HepG2 (cell line): ENCODE data around the gene NPHP4. TPM values are rescaled to one million over a fixed set of nuclear protein-coding genes. Genes with fewer than 3 reads are reported as not detected.

ENCODE experiments used
- ATAC-seq: fragments of 200-7000 bp; cut with Tn5 transposase; 3 replicates; pipeline ENCODE4 v1.9.1; 2020; ENCODE audit warnings: mild to moderate bottlenecking, moderate library complexity
- BruUV-seq: library from RNA; stranded (reverse); fragments of 400-500 nt; replicated peaks from 2 replicates; lab custom pipeline; 2021; lab: Mats Ljungman, UMichigan
- CTCF ChIA-PET: fragments of 300-600 bp; formaldehyde crosslinking; extraction: SDS; loops from one replicate; lab custom pipeline; 2021; ENCODE audit warnings: low total read pairs, inconsistent platforms, low intra/inter-chr PET ratio; lab: Yijun Ruan, JAX
- POLR2A ChIA-PET: fragments of 350-600 bp; sonication (Branson Sonifier 250); formaldehyde crosslinking; loops from one replicate; lab custom pipeline; 2020; ENCODE audit warnings: antibody characterized with exemption, inconsistent platforms; lab: Yijun Ruan, JAX
- DNase-seq: peaks from one replicate; pipeline ENCODE4 v3.0.0-alpha.2; 2015; ENCODE audit warnings: low spot score
- FAIRE-seq: peaks from 3 replicates; lab custom pipeline; 2011; peaks lifted over from hg19 to GRCh38; lab: Jason Lieb, UNC
- H2AFZ ChIP-seq: one replicate; pipeline ENCODE4 v1.6.1; 2011; ENCODE audit warnings: low read length, inconsistent platforms
- H3K27ac ChIP-seq: fragments of 300-600 bp; 3 replicates; pipeline ENCODE4 v1.8.0; 2011; ENCODE audit warnings: mixed run types, mild to moderate bottlenecking, mixed read lengths, low read length, inconsistent platforms; ENCODE audit not compliant: insufficient read depth; ENCODE audit errors: extremely low read length
- H3K27me3 ChIP-seq, 2 experiments: fragments of 200-600 bp in 1 of 2; 2 replicates in 1 of 2; 3 replicates in 1 of 2; pipeline versions ENCODE4 v1.6.0 to v1.8.0; 2011; ENCODE audit warnings: low read length in 2 of 2, mild to moderate bottlenecking in 2 of 2, moderate library complexity in 2 of 2, inconsistent platforms in 1 of 2; ENCODE audit not compliant: insufficient read depth in 2 of 2, control insufficient read depth in 1 of 2
- H3K36me3 ChIP-seq, 2 experiments: fragments of 200-600 bp in 1 of 2; replicated peaks in 1 of 2; 2 replicates in 1 of 2; 3 replicates in 1 of 2; pipeline versions ENCODE4 v1.5.1 to v1.8.0; 2011; ENCODE audit warnings: low read length in 2 of 2, inconsistent platforms in 1 of 2; ENCODE audit not compliant: insufficient read depth in 2 of 2, control insufficient read depth in 1 of 2
- H3K4me1 ChIP-seq: 2 replicates; pipeline ENCODE4 v1.5.1; 2012; ENCODE audit warnings: low read length, inconsistent platforms; ENCODE audit not compliant: insufficient read depth
- H3K4me2 ChIP-seq: 2 replicates; pipeline ENCODE4 v1.6.0; 2011; ENCODE audit warnings: low read depth, low read length, inconsistent platforms
- H3K4me3 ChIP-seq, 3 experiments: fragments of 200-600 bp in 1 of 3; sonication (generic), shearing (Covaris generic) in 1 of 3; replicated peaks in 1 of 3; 2 replicates each; pipeline ENCODE4 v1.5.1; 2011 to 2016; ENCODE audit warnings: low read length in 3 of 3, inconsistent platforms in 2 of 3, low read depth in 2 of 3, mild to moderate bottlenecking in 2 of 3, control low read depth in 1 of 3, mixed read lengths in 1 of 3; ENCODE audit not compliant: insufficient read depth in 1 of 3
- H3K79me2 ChIP-seq: one replicate; pipeline ENCODE4 v1.6.1; 2011; ENCODE audit warnings: low read length, inconsistent platforms; ENCODE audit not compliant: insufficient read depth
- H3K9ac ChIP-seq: 2 replicates; pipeline ENCODE4 v1.6.0; 2011; ENCODE audit warnings: mild to moderate bottlenecking, low read depth, low read length, inconsistent platforms; ENCODE audit not compliant: insufficient read depth
- H3K9me3 ChIP-seq: 2 replicates; pipeline ENCODE4 v1.5.1; 2012; ENCODE audit warnings: mild to moderate bottlenecking, low read length
- H4K20me1 ChIP-seq: 2 replicates; pipeline ENCODE4 v1.6.0; 2011; ENCODE audit warnings: inconsistent platforms, mild to moderate bottlenecking, low read length, moderate library complexity; ENCODE audit not compliant: insufficient read depth
- HMG20A ChIP-seq: IDR thresholded peaks from 2 replicates; pipeline ENCODE4 v1.6.1; 2016; ENCODE audit warnings: borderline replicate concordance
- HNRNPL ChIP-seq: fragments of 200-400 bp; formaldehyde crosslinking; IDR thresholded peaks from 2 replicates; pipeline ENCODE4 v1.6.1; 2017; ENCODE audit warnings: mild to moderate bottlenecking, low read depth, low read length
- MXD4 ChIP-seq: IDR thresholded peaks from 2 replicates; pipeline ENCODE4 v1.6.1; 2016; ENCODE audit warnings: mild to moderate bottlenecking, missing biosample characterization, missing genetic modification reagents
- ZBTB33 ChIP-seq: sonication (generic); formaldehyde crosslinking; IDR thresholded peaks from 2 replicates; pipeline ENCODE4 v1.4.0; 2020; ENCODE audit warnings: missing genetic modification reagents
- ZNF143 ChIP-seq: sonication (generic); formaldehyde crosslinking; IDR thresholded peaks from 2 replicates; pipeline ENCODE4 v1.4.0; 2020; ENCODE audit warnings: missing genetic modification reagents
- ZNF343 ChIP-seq: sonication (generic); formaldehyde crosslinking; IDR thresholded peaks from 2 replicates; pipeline ENCODE4 v1.4.0; 2020; ENCODE audit warnings: mild to moderate bottlenecking, missing genetic modification reagents
- ZNF484 ChIP-seq: sonication (generic); formaldehyde crosslinking; IDR thresholded peaks from 2 replicates; pipeline ENCODE4 v1.5.1; 2020; ENCODE audit warnings: mild to moderate bottlenecking, low read depth, missing genetic modification reagents, borderline replicate concordance
- ZNF766 ChIP-seq: sonication (generic); formaldehyde crosslinking; IDR thresholded peaks from 2 replicates; pipeline ENCODE4 v1.5.0; 2020; ENCODE audit warnings: missing genetic modification reagents, borderline replicate concordance
- WGBS: methylation state at CpG from one replicate; pipeline ENCODE4 v1.1.6; 2017; ENCODE audit warnings: low lambda C conversion rate; 5-methylcytosine and 5-hydroxymethylcytosine counted together
- in situ Hi-C: cut with HindIII; loops from 2 replicates; pipeline ENCODE4 v1.10.0; 2017; ENCODE audit warnings: low pct_unique_long_range_greater_than_20kb; ENCODE audit not compliant: extremely low pct_ligation_motif_present
- intact Hi-C: fragments of 100-400 bp; cut with micrococcal nuclease; formaldehyde crosslinking; loops from one replicate; pipeline ENCODE4 v1.10.0; 2022; ENCODE audit not compliant: unreplicated experiment
- polyA plus RNA-seq, 8 experiments: library from polyadenylated mRNA; depleted of rRNA in 3 of 8; stranded (reverse) in 7 of 8; unstranded in 1 of 8; fragments of >200 nt; fragmentation: Illumina TruSeq in 4 of 8; extraction: Trizol in 4 of 8; gene quantifications; 2 replicates each; pipeline versions ENCODE4 v1.2.1 to v1.2.3, GENCODE V29; 2011 to 2016; ENCODE audit warnings: low read depth in 4 of 8, missing spikeins in 1 of 8, mixed read lengths in 1 of 8; ENCODE audit not compliant: insufficient read depth in 1 of 8
- total RNA-seq, 5 experiments: library from RNA; depleted of rRNA; stranded (reverse); fragments of >200 nt; fragmentation: Illumina TruSeq; extraction: Trizol; gene quantifications; 2 replicates each; pipeline ENCODE4 v1.2.3, GENCODE V29; 2016; ENCODE audit warnings: low read depth in 1 of 5

NPHP4 gene
- total and polyA plus RNA-seq, 2 of the 13 experiments (the other 11 are each of a cell fraction or from before 2014, with no cell fraction given) = 4.4 to 6.8 TPM

- DNase-seq (no peak), ATAC-seq (no peak), FAIRE-seq (no peak)
- Histone ChIP-seq H4K20me1 (no peaks in the 10 kb centered on the region), H3K27me3 (peaks cover 0 to 4% of the 10 kb centered on the region in 2 experiments; a peak in 1 of 5 replicates), H3K9ac (no peak overlapping the region), H2AFZ (no peak overlapping the region), H3K4me1 (peaks cover 53% of the 10 kb centered on the region), H3K4me3 (no peak overlapping the region), H3K36me3 (no peaks in the 10 kb centered on the region), H3K27ac (no peak overlapping the region), H3K4me2 (no peak overlapping the region), H3K79me2 (no peaks in the 10 kb centered on the region), H3K9me3 (no peaks in the 10 kb centered on the region)
- intact Hi-C loops (no loop called here), in situ Hi-C loops (no loop called here)
- CTCF ChIA-PET = no interaction called here
- POLR2A ChIA-PET = no interaction called here
- no TSS peak for BruUV-seq
- TF ChIP-seq ZNF484 (CRISPR knock-in tag) = no peak
- no peak for TF ChIP-seq ZNF766 (CRISPR knock-in tag)
- no peak for TF ChIP-seq HNRNPL
- TF ChIP-seq ZNF343 (CRISPR knock-in tag) = no peak
- no peak for TF ChIP-seq ZBTB33 (CRISPR knock-in tag)
- TF ChIP-seq ZNF143 (CRISPR knock-in tag) = no peak
- no peak for TF ChIP-seq MXD4
- TF ChIP-seq HMG20A (CRISPR knock-in tag) = no peak
- WGBS = 83% methylated on average over 7 of the region's 12 CpGs
These were observed 6.1 kb upstream of the NPHP4 start for GRCh38 chr1:5998051-5998905.
